HG03354 (cell line): ENCODE data around the gene PPIF.

Experiments used
- ATAC-seq: cut with Tn5 transposase; IDR thresholded peaks from one replicate; pipeline ENCODE4 v1.9.1; 2021; ENCODE audit warnings: mild to moderate bottlenecking; ENCODE audit not compliant: unreplicated experiment, poor library complexity, severe bottlenecking

Gene PPIF

GRCh38 chr10:79359816-79360498, 12.7 kb downstream of the PPIF start:
- ATAC-seq: no peak

GRCh38 chr10:79360499-79361342, 13.5 kb downstream of the PPIF start:
- ATAC-seq: no peak

GRCh38 chr10:79361726-79362397, 14.6 kb downstream of the PPIF start:
- no peak for ATAC-seq

GRCh38 chr10:79367426-79368189, 20.3 kb downstream of the PPIF start:
- no peak for ATAC-seq

GRCh38 chr10:79372871-79373270, 25.6 kb downstream of the PPIF start:
- no peak for ATAC-seq

- peak; percentile 73 for ATAC-seq
Observed at GRCh38 chr10:79374312-79375191, 27.3 kb downstream of the PPIF start.

GRCh38 chr10:79375321-79376077, 28.2 kb downstream of the PPIF start:
- ATAC-seq: no peak

- no peak for ATAC-seq
Observed at GRCh38 chr10:79376078-79376628, 28.9 kb downstream of the PPIF start.

GRCh38 chr10:79376751-79377556, 29.7 kb downstream of the PPIF start:
- ATAC-seq: no peak

- ATAC-seq: no peak
Observed at GRCh38 chr10:79377557-79378382, 30.5 kb downstream of the PPIF start.

GRCh38 chr10:79378383-79378646, 31.0 kb downstream of the PPIF start:
- ATAC-seq: no peak

GRCh38 chr10:79378647-79379511, 31.6 kb downstream of the PPIF start:
- ATAC-seq: no peak

- no peak for ATAC-seq
Observed at GRCh38 chr10:79379512-79380124, 32.3 kb downstream of the PPIF start.

GRCh38 chr10:79380125-79380945, 33.1 kb downstream of the PPIF start:
- ATAC-seq: no peak
